HCT116 (cell line): Measurements from ENCODE around the gene P3H3. TPM values are rescaled to one million over a fixed set of nuclear protein-coding genes. Genes with fewer than 3 reads are reported as not detected.

Source experiments
- ATAC-seq: fragments of 200-7000 bp; cut with Tn5 transposase; 2 replicates; pipeline ENCODE4 v1.9.1; 2020; ENCODE audit warnings: mild to moderate bottlenecking, moderate library complexity
- BruUV-seq: library from RNA; stranded (reverse); fragments of 400-500 nt; replicated peaks from 2 replicates; lab custom pipeline; 2021; lab: Mats Ljungman, UMichigan
- CTCF ChIA-PET: fragments of 300-600 bp; sonication (Branson Sonifier 250); formaldehyde crosslinking; loops from one replicate; lab custom pipeline; 2021; ENCODE audit warnings: antibody characterized with exemption; lab: Charles Lee
- POLR2A ChIA-PET: fragments of 300-600, 350-600 bp; sonication (Branson Sonifier 250); formaldehyde crosslinking; loops from one replicate; lab custom pipeline; 2021; ENCODE audit warnings: antibody characterized with exemption; lab: Charles Lee
- RAD21 ChIA-PET, 2 experiments: fragments of 300-600 bp; sonication (Branson Sonifier 250); formaldehyde crosslinking; loops; one replicate each; lab custom pipeline; 2023; ENCODE audit warnings: low total read pairs in 2 of 2; ENCODE audit not compliant: uncharacterized antibody in 2 of 2, unreplicated experiment in 2 of 2, low non-redundant PET in 1 of 2; lab: Charles Lee
- DNase-seq: peaks from one replicate; pipeline ENCODE4 v3.0.0-alpha.2; 2010; ENCODE audit warnings: low read depth, low spot score
- H2AFZ ChIP-seq: fragments of 200-600 bp; shearing (Covaris generic), sonication (generic); 2 replicates; pipeline ENCODE4 v1.6.1; 2017; ENCODE audit warnings: low read depth, mixed run types, mixed read lengths, antibody characterized with exemption, low read length; ENCODE audit not compliant: poor library complexity, severe bottlenecking
- H3K27ac ChIP-seq: 2 replicates; pipeline ENCODE4 v1.5.1; 2012; ENCODE audit warnings: low read depth, low read length
- H3K27me3 ChIP-seq: fragments of 200-600 bp; sonication (generic); 2 replicates; pipeline ENCODE4 v1.6.1; 2016; ENCODE audit warnings: mixed run types, low read length, mixed read lengths; ENCODE audit not compliant: insufficient read depth
- H3K36me3 ChIP-seq, 2 experiments: fragments of 200-500 bp in 1 of 2; fragments of 200-600 bp in 1 of 2; sonication (Bioruptor generic) in 1 of 2; sonication (generic) in 1 of 2; 2 replicates each; pipeline versions ENCODE4 v1.5.1 to v1.6.1; 2014 to 2016; ENCODE audit warnings: low read length in 2 of 2, inconsistent platforms in 1 of 2, mixed read lengths in 1 of 2, mixed run types in 1 of 2; ENCODE audit not compliant: insufficient read depth in 2 of 2, control insufficient read depth in 1 of 2
- H3K4me1 ChIP-seq, 2 experiments: fragments of 200-600 bp in 1 of 2; sonication (generic) in 1 of 2; 2 replicates each; pipeline versions ENCODE4 v1.5.1 to v1.6.1; 2012 to 2017; ENCODE audit warnings: low read length in 2 of 2, inconsistent platforms in 1 of 2, mild to moderate bottlenecking in 1 of 2, mixed read lengths in 1 of 2, mixed run types in 1 of 2, moderate library complexity in 1 of 2; ENCODE audit not compliant: insufficient read depth in 2 of 2, control insufficient read depth in 1 of 2
- H3K4me2 ChIP-seq: fragments of 200-600 bp; sonication (generic); 2 replicates; pipeline ENCODE4 v1.6.1; 2017; ENCODE audit warnings: mixed run types, low read length, mixed read lengths
- H3K4me3 ChIP-seq, 2 experiments: fragments of 200-600 bp in 1 of 2; sonication (generic) in 1 of 2; replicated peaks in 1 of 2; 2 replicates each; pipeline ENCODE4 v1.5.1; 2011 to 2016; ENCODE audit warnings: low read length in 2 of 2, control low read depth in 1 of 2, low read depth in 1 of 2, mild to moderate bottlenecking in 1 of 2, mixed read lengths in 1 of 2, mixed run types in 1 of 2
- H3K79me2 ChIP-seq: fragments of 200-600 bp; sonication (generic); 2 replicates; pipeline ENCODE4 v1.6.1; 2017; ENCODE audit warnings: mild to moderate bottlenecking, mixed run types, low read length, moderate library complexity, mixed read lengths; ENCODE audit not compliant: insufficient read depth
- H3K9ac ChIP-seq: fragments of 200-600 bp; sonication (generic); 2 replicates; pipeline ENCODE4 v1.6.1; 2016; ENCODE audit warnings: low read length, mixed read lengths
- H3K9me2 ChIP-seq: fragments of 200-600 bp; sonication (generic), shearing (Covaris generic); 2 replicates; pipeline ENCODE4 v1.6.1; 2017; ENCODE audit warnings: mixed run types, mild to moderate bottlenecking, moderate library complexity; ENCODE audit not compliant: insufficient read depth
- H3K9me3 ChIP-seq, 2 experiments: fragments of 200-500 bp in 1 of 2; fragments of 200-600 bp in 1 of 2; sonication (Bioruptor generic) in 1 of 2; sonication (generic) in 1 of 2; 2 replicates each; pipeline ENCODE4 v1.6.1; 2014 to 2017; ENCODE audit warnings: low read length in 2 of 2, mixed read lengths in 2 of 2, inconsistent platforms in 1 of 2, low read depth in 1 of 2, mild to moderate bottlenecking in 1 of 2, mixed run types in 1 of 2, moderate library complexity in 1 of 2; ENCODE audit not compliant: control insufficient read depth in 1 of 2, insufficient read depth in 1 of 2
- H4K20me1 ChIP-seq: fragments of 200-600 bp; sonication (generic), shearing (Covaris generic); 2 replicates; pipeline ENCODE4 v1.6.1; 2017; ENCODE audit warnings: mixed run types, mild to moderate bottlenecking, moderate library complexity; ENCODE audit not compliant: insufficient read depth
- CBX3 ChIP-seq: IDR thresholded peaks from 2 replicates; pipeline ENCODE4 v1.6.1; 2012; ENCODE audit warnings: low read depth
- CEBPB ChIP-seq: IDR thresholded peaks from 2 replicates; pipeline ENCODE4 v1.6.1; 2012; ENCODE audit warnings: low read depth
- ELF1 ChIP-seq: IDR thresholded peaks from 2 replicates; pipeline ENCODE4 v1.6.1; 2012; ENCODE audit warnings: low read depth, borderline replicate concordance
- JUND ChIP-seq: IDR thresholded peaks from 2 replicates; pipeline ENCODE4 v1.6.1; 2012
- POLR2A ChIP-seq: IDR thresholded peaks from 2 replicates; pipeline ENCODE4 v1.7.0; 2011; ENCODE audit warnings: borderline replicate concordance; ENCODE audit not compliant: insufficient read depth, insufficient read length; ENCODE audit errors: extremely low read depth
- POLR2AphosphoS5 ChIP-seq: IDR thresholded peaks from 2 replicates; pipeline ENCODE4 v1.6.1; 2011; ENCODE audit warnings: mild to moderate bottlenecking, low read depth, low read length, moderate library complexity
- REST ChIP-seq: IDR thresholded peaks from 2 replicates; pipeline ENCODE4 v1.6.1; 2012; ENCODE audit warnings: low read depth
- TCF7L2 ChIP-seq: IDR thresholded peaks from 2 replicates; pipeline ENCODE4 v1.7.0; 2011; ENCODE audit warnings: borderline replicate concordance, inconsistent platforms; ENCODE audit not compliant: insufficient read depth, insufficient read length; ENCODE audit errors: extremely low read depth
- intact Hi-C: fragments of 100-400 bp; cut with micrococcal nuclease; formaldehyde crosslinking; loops from 2 replicates; pipeline ENCODE4 v1.10.0; 2022
- total RNA-seq: library from RNA; stranded (reverse); gene quantifications from one replicate; pipeline ENCODE4 v1.2.1, GENCODE V29; 2021; ENCODE audit not compliant: unreplicated experiment

Gene P3H3
- total RNA-seq, 1 experiment from 2014 or later, result 32.2 TPM

- Histone ChIP-seq H3K27me3 (peaks cover 6% of the 10 kb centered on the region; the same call in 1 of the 2 replicates), H4K20me1 (no peaks in the 10 kb centered on the region), H3K36me3 (no peaks in the 10 kb centered on the region), H3K4me3 (no peak overlapping the region), H3K27ac (no peak overlapping the region), H3K9ac (no peak overlapping the region), H3K4me1 (peaks cover 13 to 25% of the 10 kb centered on the region in 2 experiments), H3K9me2 (no peaks in the 10 kb centered on the region), H3K4me2 (no peak overlapping the region), H2AFZ (no peak overlapping the region), H3K9me3 (no peaks in the 10 kb centered on the region), H3K79me2 (no peaks in the 10 kb centered on the region)
- intact Hi-C loops, result no loop called here
- RAD21 ChIA-PET, result no interaction called here
- ATAC-seq, result no peak
- CTCF ChIA-PET, result no interaction called here
- TF ChIP-seq POLR2A, result peak; percentile 11
- TF ChIP-seq CBX3, result no peak
- POLR2A ChIA-PET, result no interaction called here
- DNase-seq, result no peak
- BruUV-seq, result no TSS peak
Observed at GRCh38 chr12:6820166-6820565, 8.0 kb upstream of the P3H3 start.

GRCh38 chr12:6821591-6822425, 6.4 kb upstream of the P3H3 start, which contains the start of gene GPR162:
Gene GPR162, plus strand, starts transcription at chr12:6821821. Its CDS starts 2,078 bp downstream, at chr12:6823899.
- peak within 1 kb of the TSS; percentile 48 for H3K9ac ChIP-seq
- peak; percentile 66 for ATAC-seq
- peak within 1 kb of the TSS; percentile 43 to 50 for H3K4me3 ChIP-seq
- intact Hi-C loops, result no loop called here
- RAD21 ChIA-PET, result no interaction called here
- H3K4me2 ChIP-seq, result peak within 1 kb of the TSS; percentile 83
- no peaks in the 10 kb centered on the region for H3K9me3 ChIP-seq
- peaks cover 6% of the 10 kb centered on the region; the same call in 1 of the 2 replicates for H3K27me3 ChIP-seq
- peaks cover 14 to 35% of the 10 kb centered on the region in 2 experiments for H3K4me1 ChIP-seq
- CTCF ChIA-PET, result interaction anchor here (0.9 to 2.3 kb wide), 4 partner anchors 13 to 68 kb away, joined by 3 to 10 read pairs (median 6); partner anchors contain the start of gene MLF2
- no peaks in the 10 kb centered on the region for H3K9me2 ChIP-seq
- H3K27ac ChIP-seq, result peak within 1 kb of the TSS; percentile 18; the same call in 1 of the 2 replicates
- H3K36me3 ChIP-seq, result no peaks in the 10 kb centered on the region
- H4K20me1 ChIP-seq, result no peaks in the 10 kb centered on the region
- no peak for TF ChIP-seq REST
- TF ChIP-seq CEBPB, result no peak
- no peak for TF ChIP-seq ELF1
- peak; percentile 24 for TF ChIP-seq POLR2A
- TF ChIP-seq POLR2AphosphoS5, result peak; percentile 56; the same call in 1 of the 2 replicates
- no peak for TF ChIP-seq JUND
- peak; percentile 22 for TF ChIP-seq TCF7L2
- no peak within 1 kb of the TSS for H2AFZ ChIP-seq
- POLR2A ChIA-PET, result interaction anchor here (0.8 to 1.4 kb wide), 2 partner anchors 56 to 68 kb away, joined by 4 to 10 read pairs; partner anchors contain the start of gene PTMS
- no peak for DNase-seq
- BruUV-seq, result no TSS peak
- H3K79me2 ChIP-seq, result no peaks in the 10 kb centered on the region; the same call in 1 of the 2 replicates
